Measurements from ENCODE around the gene SLC25A21. TPM values are rescaled to one million over a fixed set of nuclear protein-coding genes. Genes with fewer than 3 reads are reported as not detected.

The SLC25A21 gene
- total and polyA plus RNA-seq, 2 of the 13 experiments (the other 11 are each of a cell fraction or from before 2014, with no cell fraction given) = 1.9 to 2.9 TPM

DNA sequence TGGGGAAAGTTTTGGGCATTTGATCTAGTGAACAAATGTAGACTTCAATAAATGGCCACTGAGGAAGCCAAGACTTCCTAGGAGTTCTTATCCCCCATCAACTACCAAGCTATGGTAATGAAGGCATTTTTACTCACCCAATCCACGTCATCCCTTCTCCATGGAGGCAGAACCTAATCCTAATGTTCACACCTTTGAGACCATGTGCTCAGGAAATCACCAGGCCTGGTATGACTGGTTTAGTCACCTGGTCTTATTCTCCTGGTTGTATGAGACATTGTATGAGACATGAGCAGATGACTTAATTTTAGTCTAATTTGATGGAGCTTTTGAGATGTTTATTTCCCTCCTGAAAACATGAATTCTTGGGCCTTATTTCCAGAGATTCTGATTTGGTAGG lies 422.2 kb downstream of the SLC25A21 start:
- no peaks in the 10 kb centered on the region for H3K27me3 ChIP-seq (ENCODE audit: control insufficient read depth in 1 of 2, insufficient read depth in 2 of 2, low read length in 2 of 2)
- POLR2A ChIA-PET = no interaction called here
- in situ Hi-C loops (cut with HindIII; ENCODE audit: extremely low pct_ligation_motif_present, low pct_unique_long_range_greater_than_20kb) = no loop called here

More for the DNA sequence above, 422.2 kb downstream of the SLC25A21 start:
- intact Hi-C loops (cut with micrococcal nuclease; ENCODE audit: unreplicated experiment) = no loop called here
- 0% methylated on average over 1 of the region's 1 CpG for WGBS (ENCODE audit: low lambda C conversion rate)
- H3K9me3 ChIP-seq (ENCODE audit: low read length) = peaks cover 21% of the 10 kb centered on the region
- H3K36me3 ChIP-seq (replicated peaks in 1 of 2; ENCODE audit: control insufficient read depth in 1 of 2, insufficient read depth in 2 of 2, low read length in 2 of 2) = no peaks in the 10 kb centered on the region
- DNase-seq (ENCODE audit: low spot score) = no peak
- BruUV-seq (replicated peaks) = no TSS peak
- no peak overlapping the region for H3K4me2 ChIP-seq (ENCODE audit: low read depth, low read length)
- H3K4me3 ChIP-seq (replicated peaks in 1 of 3; ENCODE audit: insufficient read depth in 1 of 3, low read depth in 2 of 3, low read length in 3 of 3) = no peak overlapping the region
- TF ChIP-seq, protein P1, sequence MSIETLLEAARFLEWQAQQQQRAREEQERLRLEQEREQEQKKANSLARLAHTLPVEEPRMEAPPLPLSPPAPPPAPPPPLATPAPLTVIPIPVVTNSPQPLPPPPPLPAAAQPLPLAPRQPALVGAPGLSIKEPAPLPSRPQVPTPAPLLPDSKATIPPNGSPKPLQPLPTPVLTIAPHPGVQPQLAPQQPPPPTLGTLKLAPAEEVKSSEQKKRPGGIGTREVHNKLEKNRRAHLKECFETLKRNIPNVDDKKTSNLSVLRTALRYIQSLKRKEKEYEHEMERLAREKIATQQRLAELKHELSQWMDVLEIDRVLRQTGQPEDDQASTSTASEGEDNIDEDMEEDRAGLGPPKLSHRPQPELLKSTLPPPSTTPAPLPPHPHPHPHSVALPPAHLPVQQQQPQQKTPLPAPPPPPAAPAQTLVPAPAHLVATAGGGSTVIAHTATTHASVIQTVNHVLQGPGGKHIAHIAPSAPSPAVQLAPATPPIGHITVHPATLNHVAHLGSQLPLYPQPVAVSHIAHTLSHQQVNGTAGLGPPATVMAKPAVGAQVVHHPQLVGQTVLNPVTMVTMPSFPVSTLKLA (IDR thresholded peaks at IDR 0.05) = peak; percentile 40; the same call in 1 of the 2 replicates
- TF ChIP-seq, protein P2, sequence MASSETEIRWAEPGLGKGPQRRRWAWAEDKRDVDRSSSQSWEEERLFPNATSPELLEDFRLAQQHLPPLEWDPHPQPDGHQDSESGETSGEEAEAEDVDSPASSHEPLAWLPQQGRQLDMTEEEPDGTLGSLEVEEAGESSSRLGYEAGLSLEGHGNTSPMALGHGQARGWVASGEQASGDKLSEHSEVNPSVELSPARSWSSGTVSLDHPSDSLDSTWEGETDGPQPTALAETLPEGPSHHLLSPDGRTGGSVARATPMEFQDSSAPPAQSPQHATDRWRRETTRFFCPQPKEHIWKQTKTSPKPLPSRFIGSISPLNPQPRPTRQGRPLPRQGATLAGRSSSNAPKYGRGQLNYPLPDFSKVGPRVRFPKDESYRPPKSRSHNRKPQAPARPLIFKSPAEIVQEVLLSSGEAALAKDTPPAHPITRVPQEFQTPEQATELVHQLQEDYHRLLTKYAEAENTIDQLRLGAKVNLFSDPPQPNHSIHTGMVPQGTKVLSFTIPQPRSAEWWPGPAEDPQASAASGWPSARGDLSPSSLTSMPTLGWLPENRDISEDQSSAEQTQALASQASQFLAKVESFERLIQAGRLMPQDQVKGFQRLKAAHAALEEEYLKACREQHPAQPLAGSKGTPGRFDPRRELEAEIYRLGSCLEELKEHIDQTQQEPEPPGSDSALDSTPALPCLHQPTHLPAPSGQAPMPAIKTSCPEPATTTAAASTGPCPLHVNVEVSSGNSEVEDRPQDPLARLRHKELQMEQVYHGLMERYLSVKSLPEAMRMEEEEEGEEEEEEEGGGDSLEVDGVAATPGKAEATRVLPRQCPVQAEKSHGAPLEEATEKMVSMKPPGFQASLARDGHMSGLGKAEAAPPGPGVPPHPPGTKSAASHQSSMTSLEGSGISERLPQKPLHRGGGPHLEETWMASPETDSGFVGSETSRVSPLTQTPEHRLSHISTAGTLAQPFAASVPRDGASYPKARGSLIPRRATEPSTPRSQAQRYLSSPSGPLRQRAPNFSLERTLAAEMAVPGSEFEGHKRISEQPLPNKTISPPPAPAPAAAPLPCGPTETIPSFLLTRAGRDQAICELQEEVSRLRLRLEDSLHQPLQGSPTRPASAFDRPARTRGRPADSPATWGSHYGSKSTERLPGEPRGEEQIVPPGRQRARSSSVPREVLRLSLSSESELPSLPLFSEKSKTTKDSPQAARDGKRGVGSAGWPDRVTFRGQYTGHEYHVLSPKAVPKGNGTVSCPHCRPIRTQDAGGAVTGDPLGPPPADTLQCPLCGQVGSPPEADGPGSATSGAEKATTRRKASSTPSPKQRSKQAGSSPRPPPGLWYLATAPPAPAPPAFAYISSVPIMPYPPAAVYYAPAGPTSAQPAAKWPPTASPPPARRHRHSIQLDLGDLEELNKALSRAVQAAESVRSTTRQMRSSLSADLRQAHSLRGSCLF (CRISPR knock-in tag; IDR thresholded peaks at IDR 0.05; ENCODE audit: borderline replicate concordance) = no peak
- TF ChIP-seq CREB1 (IDR thresholded peaks at IDR 0.05) (peak; percentile 73), CREB1 (CRISPR knock-in tag; IDR thresholded peaks at IDR 0.05) (no peak), AKAP8 (CRISPR knock-in tag; IDR thresholded peaks at IDR 0.05) (no peak), CHD4 (IDR thresholded peaks at IDR 0.05; ENCODE audit: borderline replicate concordance, low read length) (no peak)
- no peaks in the 10 kb centered on the region for H4K20me1 ChIP-seq (ENCODE audit: insufficient read depth, low read length)
- no peaks in the 10 kb centered on the region for H3K4me1 ChIP-seq (ENCODE audit: insufficient read depth, low read length)
- FAIRE-seq = no peak
- no peak overlapping the region for H3K27ac ChIP-seq (ENCODE audit: extremely low read length, insufficient read depth, low read length)
- H3K79me2 ChIP-seq (ENCODE audit: insufficient read depth, low read length) = no peaks in the 10 kb centered on the region
- no peak overlapping the region for H2AFZ ChIP-seq (ENCODE audit: low read length)
- no peak for ATAC-seq
- CTCF ChIA-PET (ENCODE audit: low intra/inter-chr PET ratio, low total read pairs) = no interaction called here
- H3K9ac ChIP-seq (ENCODE audit: insufficient read depth, low read depth, low read length) = no peak overlapping the region
